Inferior parietal cortex (tissue), 1 donor: ENCODE measurements around the gene AHRR.
"Not testable (repeated sequence)": the region's sequence is repeated elsewhere in the genome, so short reads cannot be mapped to it uniquely, and the experiment has no call there.

Experiments
- DNase-seq: peaks from one replicate; pipeline ENCODE4 v3.0.0-alpha.2; 2016; ENCODE audit errors: extremely low spot score

Gene AHRR

DNA sequence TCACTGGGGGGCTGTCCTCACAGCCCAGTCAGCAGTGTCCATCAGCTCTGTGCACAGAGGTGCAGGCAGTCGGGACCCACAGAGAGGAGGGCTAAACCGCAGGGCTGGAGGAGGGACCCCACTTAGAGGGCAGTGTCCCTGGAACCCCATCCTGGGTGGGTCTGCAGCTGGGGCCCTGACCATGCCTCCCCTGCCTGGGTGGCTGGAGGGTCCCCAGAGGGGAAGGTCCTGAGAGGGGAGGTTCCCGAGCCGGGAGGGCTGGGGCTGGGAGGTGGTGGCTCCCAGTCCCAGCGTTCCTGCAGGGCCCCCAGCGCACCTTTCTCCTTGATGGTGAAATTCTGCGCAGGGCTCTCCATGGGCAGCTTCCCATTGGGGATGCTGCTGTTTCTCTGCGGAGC is 154.2 kb downstream of the AHRR start:
- no peak for DNase-seq

DNA sequence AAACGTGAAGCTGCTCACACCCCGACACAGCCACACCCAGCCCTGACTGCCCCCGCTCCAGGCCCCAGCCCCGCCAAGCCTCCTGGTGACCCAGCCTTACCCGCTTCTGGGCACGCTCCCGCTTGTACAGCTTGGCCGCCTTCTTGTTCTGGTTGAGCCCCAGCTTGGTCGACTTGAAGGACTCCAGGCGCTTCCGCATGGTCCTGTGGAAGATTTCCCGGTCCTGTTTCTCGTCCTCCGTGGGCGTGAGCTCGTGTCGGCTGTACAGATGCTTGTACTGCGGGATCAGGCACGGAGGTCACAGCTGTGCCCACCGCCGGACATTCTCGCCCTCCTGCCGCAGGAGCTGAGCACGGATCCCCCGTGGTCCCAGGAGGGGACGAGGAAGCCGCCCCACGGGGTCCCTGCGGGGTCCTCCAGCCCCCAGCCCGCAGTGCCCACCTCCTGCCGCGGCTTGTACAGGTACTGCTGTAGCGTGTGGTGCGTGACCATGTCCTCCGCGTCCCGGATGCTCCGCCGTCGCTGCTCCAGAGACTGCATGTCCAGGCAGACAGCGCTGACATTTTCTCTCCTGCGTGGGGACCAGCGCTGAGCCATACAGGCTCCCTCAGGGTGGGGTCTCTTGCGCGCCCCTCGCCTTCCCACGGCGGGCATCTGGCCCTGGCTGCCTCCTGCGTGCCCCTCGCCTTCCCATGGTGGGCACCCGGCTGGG is 154.7 kb downstream of the AHRR start:
- no peak for DNase-seq

DNA sequence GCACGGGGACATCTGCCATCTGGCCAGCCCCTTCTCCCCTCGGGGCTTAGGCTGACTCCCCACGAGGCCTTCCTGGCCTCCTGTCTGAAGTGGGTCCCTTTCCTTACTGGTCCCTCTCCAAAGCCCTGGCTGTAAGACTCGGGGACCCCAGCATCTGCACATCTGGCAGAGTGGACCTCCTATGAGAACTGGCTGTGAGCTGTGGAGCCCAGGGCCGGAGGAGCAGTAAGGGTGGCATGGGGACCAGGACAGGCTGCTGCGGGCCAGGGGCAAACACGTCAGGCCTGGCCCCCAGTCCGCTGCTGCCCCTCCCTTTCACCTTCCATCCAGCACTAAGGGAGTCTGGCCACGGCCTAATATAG is 155.3 kb downstream of the AHRR start:
- no peak for DNase-seq

DNA sequence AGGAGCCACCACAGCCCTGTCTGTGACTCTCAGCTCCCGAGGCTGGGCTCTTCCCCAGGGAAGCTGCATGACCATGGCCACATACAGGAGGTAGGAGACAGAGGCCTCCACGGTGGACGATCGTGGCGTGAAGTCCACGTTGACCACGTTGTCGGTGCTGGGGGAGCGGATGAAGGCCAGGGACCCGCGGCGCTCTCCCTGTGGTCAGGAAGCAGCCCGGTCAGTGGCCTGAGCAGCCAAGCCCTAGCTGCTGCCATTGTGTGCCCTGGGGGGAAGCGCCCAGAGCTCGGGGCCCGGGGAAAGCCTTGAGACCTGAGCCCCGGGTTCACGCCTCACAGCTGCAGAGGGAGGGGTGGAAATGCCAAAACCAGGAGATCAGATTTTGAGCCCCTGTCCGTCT is 155.7 kb downstream of the AHRR start:
- DNase-seq, result no peak

DNA sequence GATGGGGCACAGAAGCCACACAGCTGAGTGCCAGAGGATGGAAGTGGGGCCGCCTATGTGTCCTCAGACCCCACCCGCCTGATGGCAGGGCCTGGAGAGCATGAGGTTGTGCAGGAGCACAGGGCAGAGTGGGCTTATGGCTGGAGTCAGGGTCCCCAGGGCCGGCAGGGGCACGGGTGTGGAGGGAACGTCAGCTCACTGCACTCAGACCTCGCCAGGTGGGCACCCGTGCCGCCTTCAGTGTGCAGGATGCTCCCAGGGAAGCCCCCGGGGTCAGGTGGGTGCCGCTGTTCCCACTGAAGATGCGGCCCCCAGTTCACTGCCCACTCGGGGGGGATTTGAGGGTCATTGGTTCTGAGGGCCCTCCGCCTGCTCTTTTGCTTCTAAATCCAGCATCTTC is 156.4 kb downstream of the AHRR start:
- DNase-seq, result no peak

DNA sequence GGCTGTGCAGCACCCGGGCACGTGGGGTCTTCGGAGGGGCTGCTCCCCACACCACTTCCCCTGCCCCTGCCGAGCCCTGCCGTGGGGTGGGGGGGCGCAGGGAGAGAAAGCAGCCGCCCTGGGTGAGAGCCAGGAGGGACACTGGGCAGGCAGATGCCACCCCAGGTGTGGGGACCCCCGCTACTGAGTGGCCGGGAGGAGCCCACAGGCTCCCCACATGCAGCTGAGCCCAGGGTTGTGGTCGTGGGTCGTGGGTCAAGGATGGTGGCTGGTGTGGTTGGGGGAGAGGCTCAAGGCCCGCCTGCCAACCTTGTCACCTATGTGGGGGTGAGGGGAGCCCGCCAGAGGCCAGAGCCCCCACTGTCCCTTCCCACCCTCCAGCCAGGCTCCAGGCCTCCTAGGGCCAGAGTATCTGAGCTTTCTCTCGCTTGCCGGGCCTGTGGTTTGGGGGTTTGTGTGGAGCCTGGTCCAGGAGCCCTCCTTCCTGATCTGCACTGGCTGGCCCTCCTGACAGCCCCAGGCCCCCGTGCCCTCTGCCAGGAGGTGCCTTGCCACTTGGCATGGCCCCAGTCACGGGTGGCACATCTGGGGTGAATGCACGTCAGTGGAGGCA is 157.0 kb downstream of the AHRR start:
- no peak for DNase-seq

DNA sequence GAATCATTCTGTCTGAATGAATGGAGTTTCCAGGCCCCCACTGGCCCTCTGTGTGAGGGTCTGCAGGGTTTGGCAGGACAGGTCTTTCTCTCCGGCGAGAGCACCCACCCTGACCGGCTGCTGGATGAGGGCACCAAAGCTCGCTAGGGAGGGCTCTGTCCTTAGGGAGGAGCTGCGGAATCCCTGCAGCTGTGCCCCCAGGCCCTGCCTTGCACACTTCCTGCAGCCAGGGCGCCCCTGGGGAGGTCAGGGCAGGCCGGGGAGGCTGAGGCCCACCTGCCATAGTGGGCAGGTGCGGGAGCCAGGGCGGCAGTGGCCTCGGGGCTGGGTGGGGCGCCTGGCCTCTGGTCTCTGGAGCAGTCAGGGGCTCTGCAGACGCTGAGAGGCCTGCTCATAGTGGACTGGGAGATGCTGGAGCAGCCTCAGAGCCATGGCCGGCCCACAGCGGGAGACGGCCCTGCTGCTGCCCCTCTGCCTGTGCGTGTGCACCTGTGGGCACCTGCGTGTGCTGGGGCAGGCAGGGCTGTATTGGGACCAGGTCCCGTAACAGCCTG is 157.5 kb downstream of the AHRR start:
- no peak for DNase-seq

DNA sequence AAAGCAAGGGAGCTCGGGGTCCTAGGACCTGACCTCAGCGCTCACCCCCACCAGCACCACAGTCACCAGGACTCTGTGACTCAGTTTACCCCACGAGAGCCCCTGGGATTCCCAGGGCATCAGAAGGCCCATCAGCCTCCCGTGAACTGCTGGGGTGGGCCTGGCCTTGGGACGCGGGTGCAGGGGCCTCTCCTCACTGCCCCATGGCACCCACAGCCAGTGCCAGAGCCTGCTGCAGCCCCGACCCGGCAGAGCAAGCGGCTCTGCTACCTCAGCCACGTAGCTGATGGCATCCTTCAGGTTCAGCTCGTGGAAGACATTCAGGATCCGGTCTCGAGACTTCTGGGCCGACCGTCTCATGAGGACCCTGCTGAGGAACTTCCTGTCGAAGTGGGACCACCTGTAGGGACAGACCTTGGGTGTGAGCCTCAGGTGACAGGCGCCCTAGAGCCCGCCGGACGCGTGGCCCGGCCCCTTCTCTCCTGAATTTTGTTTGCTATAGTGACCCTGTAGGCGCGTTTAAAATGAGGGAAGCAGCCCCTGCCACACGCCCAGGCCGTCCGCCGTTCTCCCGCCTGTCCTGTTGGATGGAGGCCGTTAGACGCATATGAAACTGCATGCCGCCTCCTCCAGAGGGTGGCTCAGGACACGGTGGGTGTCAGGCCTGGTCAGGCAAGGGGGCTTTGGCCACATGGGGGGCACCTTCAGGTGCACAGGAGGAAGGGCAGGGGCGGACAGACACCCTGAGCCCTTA is 158.2 kb downstream of the AHRR start:
- no peak for DNase-seq

DNA sequence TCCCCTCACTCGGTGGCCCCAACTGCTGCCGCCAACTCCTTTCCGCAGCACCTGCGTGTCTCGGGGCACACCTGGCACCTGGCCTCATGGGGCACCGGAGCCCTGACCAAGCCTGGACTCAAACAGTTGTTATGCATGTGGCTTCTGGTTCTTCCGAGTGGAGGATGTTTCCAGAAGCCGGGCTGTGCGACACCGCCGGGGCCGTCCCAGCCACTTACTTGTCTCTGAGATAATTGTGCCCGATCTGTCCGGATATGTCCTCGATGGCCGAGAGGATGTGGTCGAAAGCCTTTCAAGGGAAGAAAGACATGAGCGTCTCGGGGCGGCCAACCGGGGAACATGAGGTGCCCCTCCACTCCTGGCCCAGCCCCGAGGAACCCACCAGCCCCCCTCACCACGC is 159.8 kb downstream of the AHRR start:
- no peak for DNase-seq

DNA sequence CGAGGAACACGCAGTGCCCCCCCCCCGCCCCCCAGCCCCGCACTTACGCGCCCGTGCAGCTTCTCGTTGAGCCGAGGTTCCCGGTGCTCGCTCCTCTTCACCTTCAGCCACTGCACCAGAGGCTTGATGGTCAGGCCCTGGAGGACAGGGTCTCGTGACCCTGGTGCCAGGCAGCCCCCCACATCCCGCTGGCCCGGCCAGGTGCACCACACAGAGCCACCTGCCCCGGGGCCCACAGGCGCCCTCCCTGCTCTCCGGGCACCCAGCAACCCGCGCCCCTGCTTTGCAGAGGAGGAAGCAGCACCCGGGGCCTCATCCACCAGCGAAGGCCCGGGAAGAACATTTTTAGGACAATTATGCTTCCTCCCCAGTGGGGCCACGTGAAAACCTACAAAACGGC is 160.5 kb downstream of the AHRR start:
- no peak for DNase-seq

DNA sequence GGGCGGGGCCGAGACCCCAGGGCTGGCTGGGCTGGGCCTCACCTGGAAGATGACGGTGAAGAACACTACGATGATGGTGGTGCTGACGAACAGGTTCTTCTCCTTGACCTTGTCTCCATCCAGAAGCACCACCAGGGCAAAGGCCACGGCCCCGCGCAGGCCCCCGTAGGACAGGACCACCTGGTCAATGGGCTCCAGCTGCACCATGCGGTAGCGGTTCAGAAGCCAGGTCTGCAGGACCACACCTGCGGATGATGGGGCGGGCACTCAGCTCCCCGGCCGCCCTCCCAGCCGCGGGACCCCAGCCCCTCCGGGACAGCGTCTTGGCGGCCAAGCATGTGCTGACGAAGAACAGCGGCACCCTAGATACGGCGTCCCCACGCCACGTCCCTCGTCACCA is 161.0 kb downstream of the AHRR start:
- DNase-seq, result no peak

DNA sequence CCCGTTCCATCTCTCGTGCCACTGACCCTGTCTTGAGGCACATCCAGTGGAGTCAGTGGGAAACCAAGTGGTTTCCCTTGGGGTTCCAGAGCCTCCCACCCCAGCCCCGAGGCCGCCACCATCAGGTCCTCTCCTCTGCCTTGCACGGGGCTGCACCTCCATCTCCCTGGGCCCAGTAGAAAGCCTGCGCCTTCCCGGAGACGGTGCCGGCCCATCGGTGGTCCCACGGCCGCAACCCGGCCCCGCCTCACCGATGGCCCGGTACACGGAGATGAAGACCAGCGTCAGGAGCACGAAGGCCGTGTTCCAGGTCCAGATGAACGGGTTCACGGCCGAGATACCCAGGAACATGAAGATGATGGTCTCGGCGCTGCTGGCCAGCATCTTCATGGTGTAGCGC is 161.5 kb downstream of the AHRR start:
- DNase-seq, result no peak

DNA sequence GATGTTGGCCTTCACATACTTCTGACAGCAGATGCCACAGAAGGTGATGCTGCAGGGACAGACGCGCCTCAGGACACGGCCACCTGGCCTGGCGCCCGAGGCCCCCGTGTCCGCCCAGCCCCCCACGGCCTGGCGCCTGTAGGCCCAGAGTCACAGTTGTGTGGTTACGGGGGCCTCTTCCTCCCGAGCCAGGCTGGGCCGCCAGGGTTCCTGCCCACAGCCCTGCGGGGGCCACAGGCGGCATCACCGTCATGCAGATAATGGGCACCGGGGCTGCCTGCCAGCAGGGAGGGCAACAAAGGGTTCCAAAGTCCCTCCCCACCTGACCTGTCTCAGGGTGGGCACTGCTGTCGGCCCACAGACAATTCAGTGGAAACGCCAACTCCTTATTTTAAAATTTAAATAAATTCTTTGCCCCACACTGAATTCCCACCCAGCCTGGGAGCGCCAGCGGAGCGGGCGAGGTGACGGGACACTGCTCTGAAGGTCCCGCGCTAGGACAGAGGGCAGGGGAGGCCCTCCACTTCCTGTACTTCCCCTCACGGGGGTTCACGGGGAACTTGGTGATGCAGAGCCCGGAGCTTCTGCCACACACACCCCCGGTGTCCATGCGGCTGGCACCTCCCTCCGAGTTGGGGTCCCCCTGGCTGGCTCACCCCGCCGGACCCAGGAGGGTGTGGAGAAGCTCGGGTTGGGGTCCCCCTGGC is 162.1 kb downstream of the AHRR start:
- no peak for DNase-seq

DNA sequence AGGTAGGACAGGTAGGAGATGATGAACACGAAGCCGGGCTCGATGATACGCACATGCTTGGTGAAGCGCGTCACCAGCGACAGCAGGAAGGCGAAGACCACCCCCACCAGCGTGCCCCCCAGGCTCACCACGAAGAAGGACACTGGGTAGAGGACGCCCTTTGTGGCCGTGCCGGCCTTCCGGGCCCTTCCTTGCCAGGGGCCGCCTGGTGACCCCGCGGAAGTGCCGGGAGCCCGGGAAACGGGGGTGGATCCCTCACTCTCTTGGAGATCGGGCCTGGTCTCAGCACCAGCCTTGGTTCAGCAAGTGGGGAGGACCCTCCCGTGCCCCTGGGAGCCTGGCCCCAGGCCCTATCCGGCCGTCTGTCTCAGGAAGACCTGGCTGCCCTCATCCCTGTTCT is 163.0 kb downstream of the AHRR start:
- DNase-seq, result no peak

DNA sequence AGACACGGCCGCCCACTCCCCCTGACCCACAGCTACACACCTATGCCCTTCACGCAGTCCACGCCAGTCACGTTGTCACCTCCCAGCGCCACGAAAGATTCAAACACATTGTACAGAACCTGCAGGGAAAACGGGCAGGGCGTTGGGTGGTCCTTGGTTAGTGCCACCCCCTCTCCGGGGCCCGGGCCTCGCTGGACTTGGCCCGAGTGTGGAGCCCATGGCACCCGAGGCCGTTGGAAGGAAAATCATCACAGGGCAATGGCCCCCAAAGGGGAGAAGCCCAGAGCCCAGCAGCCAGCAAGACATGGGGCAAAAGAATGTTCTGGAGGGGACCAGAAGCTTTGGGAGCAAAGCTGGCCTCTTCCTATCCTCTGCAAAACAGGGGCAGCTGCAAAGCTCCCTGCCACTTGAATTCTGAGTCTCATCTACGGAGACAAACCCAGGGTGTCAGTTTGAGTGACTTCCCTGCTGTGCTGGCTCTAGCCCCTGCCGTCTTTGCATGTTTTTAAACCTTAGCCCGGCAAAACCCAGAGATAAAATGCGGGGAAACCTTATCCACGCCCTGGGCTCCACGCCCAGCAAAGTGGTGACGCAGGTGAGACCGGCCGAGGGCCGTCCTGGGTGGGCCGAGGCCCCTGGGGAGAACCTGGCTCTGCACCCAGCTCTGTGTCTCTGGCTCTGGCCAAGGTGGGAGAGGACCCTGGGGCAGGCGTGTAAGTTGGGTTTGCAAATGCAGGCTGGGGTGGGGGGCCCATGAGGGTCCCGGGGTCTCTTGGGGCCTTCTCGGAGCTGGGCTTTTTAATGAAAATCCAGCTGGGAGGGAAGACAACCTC is 163.8 kb downstream of the AHRR start:
- no peak for DNase-seq

DNA sequence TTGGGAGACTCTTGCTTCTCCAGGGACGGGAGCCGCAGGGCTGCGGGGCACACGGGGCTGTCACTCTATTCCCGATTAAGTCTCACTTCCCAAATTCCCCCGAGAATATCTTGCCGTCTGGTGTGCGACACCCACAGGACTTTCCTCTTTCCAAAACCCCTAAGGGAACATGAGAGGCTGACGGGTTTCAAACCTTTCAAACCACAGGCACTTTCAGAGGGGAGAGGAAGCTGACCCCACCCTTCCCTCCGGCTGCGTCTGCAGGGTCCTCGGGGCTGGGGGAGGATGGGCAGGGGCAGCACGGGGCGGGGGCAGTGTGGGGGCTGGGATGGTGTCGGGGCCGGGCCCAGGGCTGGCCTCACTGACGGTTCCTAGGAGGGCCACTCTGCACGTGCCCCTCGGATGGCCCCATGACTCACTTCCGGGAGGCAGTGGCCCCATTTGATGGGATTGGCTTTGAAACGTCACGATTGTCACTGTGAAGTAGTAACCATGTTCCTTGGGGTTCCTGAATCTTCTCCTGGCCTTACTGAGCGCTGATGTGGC is 164.5 kb downstream of the AHRR start:
- no peak for DNase-seq

DNA sequence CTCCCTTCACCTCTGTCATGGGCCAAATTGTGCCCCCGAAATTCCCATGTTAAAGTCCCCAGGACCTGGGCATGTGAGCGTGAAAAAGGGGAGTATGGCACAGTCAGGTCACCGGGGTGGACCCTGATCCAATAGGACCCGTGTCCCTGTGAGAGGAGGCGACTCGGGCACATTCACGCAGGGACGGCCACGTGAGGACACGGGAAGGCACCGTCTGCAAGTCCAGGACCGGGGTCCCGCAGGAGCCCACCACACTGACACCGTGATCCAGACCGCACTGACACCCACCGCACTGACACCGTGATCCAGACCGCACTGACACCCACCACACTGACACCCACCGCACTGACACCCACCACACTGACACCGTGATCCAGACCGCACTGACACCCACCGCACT is 165.1 kb downstream of the AHRR start:
- not testable (repeated sequence) for DNase-seq
